Mesothelial cell of epicardium (in vitro differentiated cells): ENCODE measurements around the gene KRTAP1-4. TPM values are rescaled to one million over a fixed set of nuclear protein-coding genes. Genes with fewer than 3 reads are reported as not detected.

Experiments used
- DNase-seq, 2 experiments: peaks; one replicate each; pipeline ENCODE4 v3.0.0; 2021; ENCODE audit warnings: low spot score in 2 of 2; ENCODE audit not compliant: unreplicated experiment in 2 of 2
- H3K27ac Mint-ChIP-seq: 2 replicates; pipeline ENCODE4 v1.8.0; 2021; ENCODE audit warnings: mixed read lengths
- H3K27me3 Mint-ChIP-seq: 2 replicates; pipeline ENCODE4 v1.8.0; 2021; ENCODE audit warnings: low read depth, mixed read lengths
- H3K36me3 Mint-ChIP-seq: 2 replicates; pipeline ENCODE4 v1.8.0; 2021; ENCODE audit warnings: mixed read lengths
- H3K4me1 Mint-ChIP-seq: 2 replicates; pipeline ENCODE4 v1.8.0; 2021; ENCODE audit warnings: mixed read lengths
- H3K4me3 Mint-ChIP-seq: 2 replicates; pipeline ENCODE4 v1.8.0; 2021; ENCODE audit warnings: mild to moderate bottlenecking, moderate library complexity, mixed read lengths
- H3K9me3 Mint-ChIP-seq: 2 replicates; pipeline ENCODE4 v1.8.0; 2021; ENCODE audit warnings: mixed read lengths
- total RNA-seq: library from RNA; stranded (reverse); gene quantifications from 3 replicates; pipeline ENCODE4 v1.2.1, GENCODE V29; 2021
- TF ChIP-seq, protein P1 (sequence below): fragments of 200-600 bp; sonication (generic); IDR thresholded peaks from one replicate; pipeline ENCODE4 v1.5.0; 2021; ENCODE audit warnings: antibody characterized with exemption; ENCODE audit not compliant: unreplicated experiment

KRTAP1-4 gene, protein sequence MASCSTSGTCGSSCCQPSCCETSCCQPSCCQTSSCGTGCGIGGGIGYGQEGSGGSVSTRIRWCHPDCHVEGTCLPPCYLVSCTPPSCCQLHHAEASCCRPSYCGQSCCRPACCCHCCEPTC
- total RNA-seq, result not detected in 3 replicates

DNA sequence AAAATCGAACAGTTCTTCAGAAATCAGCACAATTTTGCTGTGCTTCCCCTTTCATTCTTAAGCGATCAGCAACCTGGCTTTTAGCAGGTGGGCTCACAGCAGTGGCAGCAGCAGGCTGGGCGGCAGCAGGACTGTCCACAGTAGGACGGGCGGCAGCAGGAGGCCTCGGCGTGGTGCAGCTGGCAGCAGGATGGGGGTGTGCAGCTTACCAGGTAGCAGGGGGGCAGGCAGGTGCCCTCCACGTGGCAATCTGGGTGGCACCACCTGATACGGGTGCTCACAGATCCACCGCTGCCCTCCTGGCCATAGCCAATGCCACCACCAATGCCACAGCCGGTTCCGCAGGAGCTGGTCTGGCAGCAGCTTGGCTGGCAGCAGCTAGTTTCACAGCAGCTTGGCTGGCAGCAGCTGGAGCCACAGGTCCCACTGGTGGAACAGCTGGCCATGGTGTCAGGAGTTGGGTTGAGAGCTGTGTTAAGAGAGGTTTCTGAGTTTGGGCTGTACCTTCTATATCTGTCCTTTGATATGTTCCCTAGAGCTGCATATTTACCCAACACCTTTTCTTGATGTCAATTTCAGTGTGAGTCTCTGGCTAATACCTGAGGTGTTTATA is at the start of gene KRTAP1-4:
TSS of gene KRTAP1-4 (minus strand) at position 563 of the 613 bp plus-strand sequence. CDS start at position 446, 117 bp downstream.
- H3K9me3 Mint-ChIP-seq, result no peaks in the 10 kb centered on the region
- H3K4me1 Mint-ChIP-seq, result no peaks in the 10 kb centered on the region
- TF ChIP-seq, protein P1, sequence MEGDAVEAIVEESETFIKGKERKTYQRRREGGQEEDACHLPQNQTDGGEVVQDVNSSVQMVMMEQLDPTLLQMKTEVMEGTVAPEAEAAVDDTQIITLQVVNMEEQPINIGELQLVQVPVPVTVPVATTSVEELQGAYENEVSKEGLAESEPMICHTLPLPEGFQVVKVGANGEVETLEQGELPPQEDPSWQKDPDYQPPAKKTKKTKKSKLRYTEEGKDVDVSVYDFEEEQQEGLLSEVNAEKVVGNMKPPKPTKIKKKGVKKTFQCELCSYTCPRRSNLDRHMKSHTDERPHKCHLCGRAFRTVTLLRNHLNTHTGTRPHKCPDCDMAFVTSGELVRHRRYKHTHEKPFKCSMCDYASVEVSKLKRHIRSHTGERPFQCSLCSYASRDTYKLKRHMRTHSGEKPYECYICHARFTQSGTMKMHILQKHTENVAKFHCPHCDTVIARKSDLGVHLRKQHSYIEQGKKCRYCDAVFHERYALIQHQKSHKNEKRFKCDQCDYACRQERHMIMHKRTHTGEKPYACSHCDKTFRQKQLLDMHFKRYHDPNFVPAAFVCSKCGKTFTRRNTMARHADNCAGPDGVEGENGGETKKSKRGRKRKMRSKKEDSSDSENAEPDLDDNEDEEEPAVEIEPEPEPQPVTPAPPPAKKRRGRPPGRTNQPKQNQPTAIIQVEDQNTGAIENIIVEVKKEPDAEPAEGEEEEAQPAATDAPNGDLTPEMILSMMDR, result no peak
- no peaks in the 10 kb centered on the region for H3K36me3 Mint-ChIP-seq
- DNase-seq, result no peak
- H3K4me3 Mint-ChIP-seq, result no peak within 1 kb of the TSS
- H3K27me3 Mint-ChIP-seq, result no peaks in the 10 kb centered on the region
- no peak within 1 kb of the TSS for H3K27ac Mint-ChIP-seq

DNA sequence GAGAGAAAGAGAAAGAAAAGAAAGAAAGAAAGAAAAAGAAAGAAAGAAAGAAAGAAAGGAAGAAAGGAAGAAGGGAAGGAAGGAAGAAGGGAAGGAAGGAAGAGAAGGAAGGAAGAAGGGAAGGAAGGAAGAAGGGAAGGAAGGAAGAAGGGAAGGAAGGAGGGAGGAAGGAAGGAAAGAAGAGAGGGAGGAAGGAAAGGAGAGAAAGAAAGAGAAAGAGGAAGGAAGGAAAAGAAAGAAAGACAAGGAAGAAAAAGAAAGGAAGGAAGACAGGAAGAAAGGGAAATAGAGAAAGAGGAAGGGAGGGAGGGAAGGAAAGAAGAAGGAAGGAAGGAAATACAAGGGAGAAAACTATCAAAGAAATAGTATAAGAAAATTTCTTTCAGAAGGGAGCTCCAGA is 46.8 kb upstream of the KRTAP1-4 start:
- TF ChIP-seq, protein P1, result no peak
- Mint-ChIP-seq H3K4me3 (no peak overlapping the region), H3K4me1 (no peaks in the 10 kb centered on the region), H3K9me3 (peaks cover 8% of the 10 kb centered on the region), H3K27me3 (no peaks in the 10 kb centered on the region), H3K36me3 (no peaks in the 10 kb centered on the region), H3K27ac (no peak overlapping the region)
- DNase-seq, result no peak

DNA sequence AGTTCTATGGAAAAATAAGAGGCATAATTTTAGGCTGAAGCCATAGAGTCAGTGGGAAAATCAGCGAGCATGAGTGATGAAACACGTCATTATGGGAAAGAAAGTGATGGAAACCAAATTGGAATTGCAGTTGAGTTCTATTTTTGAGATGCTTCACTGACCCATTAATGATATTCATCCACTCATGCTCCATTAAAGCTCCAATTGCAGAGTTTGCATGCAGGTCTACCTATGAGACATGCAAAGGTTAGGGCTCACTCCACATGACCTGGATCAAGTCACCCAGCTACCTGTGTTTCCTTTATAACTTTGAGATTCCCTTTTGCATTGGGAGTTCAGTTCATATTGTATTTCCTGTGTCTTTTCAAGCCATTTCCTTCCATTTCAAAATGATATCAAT is 43.7 kb upstream of the KRTAP1-4 start:
- Mint-ChIP-seq H3K27ac (no peak overlapping the region), H3K4me3 (no peak overlapping the region), H3K36me3 (no peaks in the 10 kb centered on the region), H3K27me3 (no peaks in the 10 kb centered on the region), H3K9me3 (peaks cover 3% of the 10 kb centered on the region), H3K4me1 (no peaks in the 10 kb centered on the region)
- DNase-seq, result no peak
- TF ChIP-seq, protein P1, result no peak

DNA sequence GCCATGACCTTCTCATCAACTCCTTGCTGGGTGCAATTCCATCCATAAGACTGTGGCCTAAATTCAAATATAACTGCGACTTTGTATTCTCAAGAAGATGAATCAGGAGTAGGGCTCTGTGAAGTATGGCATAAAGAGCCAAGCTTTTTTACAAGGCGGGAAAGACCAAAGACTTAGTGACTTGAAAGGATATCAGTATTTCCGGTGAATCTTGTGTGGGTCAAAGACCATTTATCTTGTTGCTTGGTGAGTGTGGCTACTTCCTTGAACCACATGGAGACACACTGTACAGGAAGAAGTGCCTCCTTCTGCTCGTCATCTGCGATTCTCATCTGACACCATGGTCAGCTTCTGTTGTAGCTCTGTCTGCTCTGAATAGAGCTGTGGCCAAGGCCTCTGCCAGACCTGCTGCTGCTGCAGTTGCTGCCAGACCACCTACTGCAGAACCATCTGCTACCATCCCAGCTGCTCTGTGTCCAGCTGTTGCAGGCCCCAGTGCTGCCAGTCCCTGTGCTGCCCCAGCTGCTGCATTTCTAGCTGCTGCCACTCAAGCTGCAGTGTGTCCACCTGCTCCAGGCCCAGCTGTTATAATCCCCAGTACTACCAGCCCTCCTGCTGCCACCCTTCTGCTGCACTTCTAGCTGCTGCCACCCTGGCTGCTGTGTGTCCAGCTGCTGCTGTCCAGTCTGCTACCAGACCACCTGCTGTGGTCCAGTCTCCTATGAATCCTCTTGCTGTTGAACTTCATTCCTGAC is 41.8 kb upstream of the KRTAP1-4 start:
- Mint-ChIP-seq H3K27ac (no peak overlapping the region), H3K9me3 (no peaks in the 10 kb centered on the region), H3K27me3 (no peaks in the 10 kb centered on the region), H3K4me1 (no peaks in the 10 kb centered on the region), H3K36me3 (no peaks in the 10 kb centered on the region), H3K4me3 (no peak overlapping the region)
- no peak for DNase-seq
- TF ChIP-seq, protein P1, result no peak

DNA sequence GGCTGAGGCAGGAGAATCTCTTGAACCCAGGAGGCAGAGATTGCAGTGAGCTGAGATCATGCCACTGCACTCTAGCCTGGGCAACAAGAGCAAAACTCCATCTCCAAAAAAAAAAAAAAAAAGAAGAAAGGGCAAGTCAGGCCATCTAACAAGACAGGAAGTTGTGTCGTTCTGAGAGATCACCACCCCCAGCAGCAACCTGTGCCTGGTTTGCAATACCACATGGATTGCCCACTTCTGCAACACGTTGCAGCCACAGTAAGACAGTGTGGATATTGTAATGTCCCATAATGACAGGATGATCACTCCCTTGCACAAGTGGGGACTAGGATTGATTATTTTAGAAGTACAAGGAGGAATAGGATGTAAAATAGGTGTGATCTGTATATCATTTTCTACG is 39.0 kb upstream of the KRTAP1-4 start:
- H3K4me1 Mint-ChIP-seq, result no peaks in the 10 kb centered on the region
- H3K9me3 Mint-ChIP-seq, result no peaks in the 10 kb centered on the region
- H3K4me3 Mint-ChIP-seq, result no peak overlapping the region
- H3K27me3 Mint-ChIP-seq, result no peaks in the 10 kb centered on the region
- no peak overlapping the region for H3K27ac Mint-ChIP-seq
- DNase-seq, result no peak
- no peaks in the 10 kb centered on the region for H3K36me3 Mint-ChIP-seq
- TF ChIP-seq, protein P1, result no peak
